IMR-90 (cell line): ENCODE data around the gene FAM89B. TPM values are rescaled to one million over a fixed set of nuclear protein-coding genes. Genes with fewer than 3 reads are reported as not detected.

Experiments
- ATAC-seq: fragments of 200-7000 bp; cut with Tn5 transposase; 2 replicates; pipeline ENCODE4 v1.9.1; 2020; ENCODE audit warnings: low read depth, mild to moderate bottlenecking, moderate library complexity
- BruUV-seq: library from RNA; stranded (reverse); fragments of 400-500 nt; replicated peaks from 2 replicates; lab custom pipeline; 2021; lab: Mats Ljungman, UMichigan
- CTCF ChIA-PET: fragments of 300-600 bp; formaldehyde crosslinking; extraction: SDS; loops from one replicate; lab custom pipeline; 2021; ENCODE audit warnings: antibody characterized with exemption; lab: Yijun Ruan, JAX
- POLR2A ChIA-PET: fragments of 300-600 bp; sonication (Branson Sonifier 250); formaldehyde crosslinking; loops from one replicate; lab custom pipeline; 2022; ENCODE audit warnings: antibody characterized with exemption; ENCODE audit not compliant: unreplicated experiment; lab: Charles Lee
- DNase-seq: peaks from one replicate; pipeline ENCODE4 v3.0.0; 2013
- H2AFZ ChIP-seq: replicated peaks from 2 replicates; pipeline ENCODE3; 2013; ENCODE audit warnings: low read length, mild to moderate bottlenecking; ENCODE audit not compliant: poor library complexity
- H2AK5ac ChIP-seq: 2 replicates; pipeline ENCODE4 v1.6.1; 2013; ENCODE audit warnings: low read depth, low read length, inconsistent platforms
- H2AK9ac ChIP-seq: replicated peaks from 2 replicates; pipeline ENCODE3; 2013; ENCODE audit warnings: mild to moderate bottlenecking, low read depth, low read length, moderate library complexity; ENCODE audit not compliant: poor library complexity
- H2BK120ac ChIP-seq: 2 replicates; pipeline ENCODE4 v1.6.1; 2013; ENCODE audit warnings: low read depth, low read length, inconsistent platforms
- H2BK15ac ChIP-seq: 3 replicates; pipeline ENCODE4 v1.6.1; 2013; ENCODE audit warnings: low read depth, low read length, inconsistent platforms
- H2BK20ac ChIP-seq: 2 replicates; pipeline ENCODE4 v1.6.1; 2013; ENCODE audit warnings: low read depth, mild to moderate bottlenecking, inconsistent platforms, low read length, moderate library complexity
- H2BK5ac ChIP-seq: 2 replicates; pipeline ENCODE4 v1.6.1; 2013; ENCODE audit warnings: mild to moderate bottlenecking, low read depth, low read length, inconsistent platforms; ENCODE audit not compliant: poor library complexity, severe bottlenecking
- H3K14ac ChIP-seq: replicated peaks from 2 replicates; pipeline ENCODE4 v1.6.1; 2013; ENCODE audit warnings: low read depth, low read length, inconsistent platforms
- H3K18ac ChIP-seq: 2 replicates; pipeline ENCODE4 v1.6.1; 2013; ENCODE audit warnings: low read depth, low read length, control low read depth
- H3K23ac ChIP-seq: 2 replicates; pipeline ENCODE4 v1.6.1; 2013; ENCODE audit warnings: low read depth, low read length, inconsistent platforms
- H3K27ac ChIP-seq: 2 replicates; pipeline ENCODE4 v1.5.1; 2013; ENCODE audit warnings: mild to moderate bottlenecking, control low read depth, low read length; ENCODE audit not compliant: insufficient read depth
- H3K27me3 ChIP-seq: 2 replicates; pipeline ENCODE4 v1.6.1; 2013; ENCODE audit warnings: low read length; ENCODE audit not compliant: control insufficient read depth, insufficient read depth
- H3K36me3 ChIP-seq: 2 replicates; pipeline ENCODE4 v1.6.1; 2013; ENCODE audit warnings: low read length, mixed read lengths; ENCODE audit not compliant: control insufficient read depth, insufficient read depth
- H3K4ac ChIP-seq: 2 replicates; pipeline ENCODE4 v1.6.1; 2013; ENCODE audit warnings: low read depth, low read length, inconsistent platforms
- H3K4me1 ChIP-seq: 2 replicates; pipeline ENCODE4 v1.6.1; 2013; ENCODE audit warnings: low read length, mixed read lengths; ENCODE audit not compliant: control insufficient read depth, insufficient read depth
- H3K4me2 ChIP-seq: 2 replicates; pipeline ENCODE4 v1.6.1; 2013; ENCODE audit warnings: low read depth, mild to moderate bottlenecking, control low read depth, low read length, moderate library complexity
- H3K4me3 ChIP-seq: 2 replicates; pipeline ENCODE4 v1.5.1; 2013; ENCODE audit warnings: low read depth, mild to moderate bottlenecking, control low read depth, low read length, moderate library complexity; ENCODE audit not compliant: insufficient read depth
- H3K56ac ChIP-seq: 2 replicates; pipeline ENCODE4 v1.6.1; 2013; ENCODE audit warnings: low read length, inconsistent platforms; ENCODE audit not compliant: insufficient read depth; ENCODE audit errors: extremely low read depth
- H3K79me1 ChIP-seq, 2 experiments: 2 replicates each; pipeline ENCODE4 v1.6.1; 2013; ENCODE audit warnings: low read length in 2 of 2, inconsistent platforms in 1 of 2, low read depth in 1 of 2
- H3K9ac ChIP-seq: 2 replicates; pipeline ENCODE4 v1.6.1; 2013; ENCODE audit warnings: low read depth, low read length, control low read depth
- H3K9me1 ChIP-seq: 2 replicates; pipeline ENCODE4 v1.6.1; 2013; ENCODE audit warnings: low read length, inconsistent platforms; ENCODE audit not compliant: insufficient read depth
- H3K9me3 ChIP-seq: 2 replicates; pipeline ENCODE4 v1.6.1; 2013; ENCODE audit warnings: low read length; ENCODE audit not compliant: control insufficient read depth, insufficient read depth
- H4K20me1 ChIP-seq: 2 replicates; pipeline ENCODE4 v1.6.1; 2013; ENCODE audit warnings: low read length, inconsistent platforms; ENCODE audit not compliant: insufficient read depth
- H4K5ac ChIP-seq: 2 replicates; pipeline ENCODE4 v1.6.1; 2013; ENCODE audit warnings: mild to moderate bottlenecking, low read depth, low read length, control low read depth
- H4K8ac ChIP-seq, 2 experiments: 2 replicates each; pipeline ENCODE4 v1.6.1; 2013; ENCODE audit warnings: low read depth in 2 of 2, low read length in 2 of 2, control low read depth in 1 of 2, inconsistent platforms in 1 of 2
- H4K91ac ChIP-seq: 2 replicates; pipeline ENCODE4 v1.6.1; 2013; ENCODE audit warnings: low read depth, low read length, inconsistent platforms; ENCODE audit not compliant: insufficient read depth
- MXI1 ChIP-seq: IDR thresholded peaks from 2 replicates; pipeline ENCODE4 v1.6.1; 2012; ENCODE audit warnings: low read depth, mild to moderate bottlenecking, low read length, moderate library complexity, borderline replicate concordance
- RFX5 ChIP-seq: IDR thresholded peaks from 2 replicates; pipeline ENCODE4 v1.8.0; 2012; ENCODE audit warnings: low read depth, mild to moderate bottlenecking, low read length, moderate library complexity
- WGBS, 2 experiments: methylation state at CpG; one replicate each; pipeline versions ENCODE4 v1.1.5 to v1.1.7; 2013; ENCODE audit warnings: missing lambda C conversion rate in 2 of 2; ENCODE audit not compliant: insufficient read length in 1 of 2; ENCODE audit errors: extremely low coverage in 2 of 2; 5-methylcytosine and 5-hydroxymethylcytosine counted together
- dilution Hi-C: fragments of 300-500 bp; cut with HindIII; formaldehyde crosslinking; loops from one replicate; pipeline ENCODE4 v1.14.3; 2018; ENCODE audit warnings: low sequenced_read_pairs; ENCODE audit not compliant: unreplicated experiment
- in situ Hi-C: fragments of 300-500 bp; cut with MboI; formaldehyde crosslinking; loops from 3 replicates; pipeline ENCODE4 v1.14.3; 2019; ENCODE audit warnings: low sequenced_read_pairs, inconsistent platforms, mixed read lengths
- intact Hi-C: fragments of 100-400 bp; cut with micrococcal nuclease; formaldehyde crosslinking; loops from 2 replicates; pipeline ENCODE4 v1.10.0; 2022
- polyA plus RNA-seq, 3 experiments: library from polyadenylated mRNA; depleted of rRNA; stranded (reverse); fragments of >200 nt; gene quantifications; 2 replicates each; pipeline ENCODE4 v1.2.3, GENCODE V29; 2012; ENCODE audit warnings: low replicate concordance in 1 of 3
- total RNA-seq: library from RNA; depleted of rRNA; stranded (reverse); fragments of >200 nt; gene quantifications from 2 replicates; pipeline ENCODE4 v1.2.3, GENCODE V29; 2012

Gene FAM89B
- total and polyA plus RNA-seq, 2 of the 4 experiments (the other 2 are of a cell fraction): 12.0 to 65.5 TPM

GRCh38 chr11:65595131-65595530 lies 22.8 kb downstream of the FAM89B start:
- no CpG with 5 or more reads among the region's 3 CpGs for WGBS, 2 experiments
- no peaks in the 10 kb centered on the region for H3K4me1 ChIP-seq
- BruUV-seq: no TSS peak
- no peak overlapping the region for H3K23ac ChIP-seq
- ATAC-seq (no peak), DNase-seq (no peak)
- H3K4me3 ChIP-seq: no peak overlapping the region
- TF ChIP-seq MXI1 (no peak), RFX5 (no peak)
- no peak overlapping the region for H4K5ac ChIP-seq
- POLR2A ChIA-PET: no interaction called here
- H4K20me1 ChIP-seq: peaks cover 5% of the 10 kb centered on the region
- no peaks in the 10 kb centered on the region for H3K9me1 ChIP-seq
- H2BK15ac ChIP-seq: no peak overlapping the region
- H2BK120ac ChIP-seq: no peak overlapping the region
- H3K27ac ChIP-seq: no peak overlapping the region
- H3K56ac ChIP-seq: no peak overlapping the region
- H3K14ac ChIP-seq: no peak overlapping the region
- H3K9ac ChIP-seq: no peak overlapping the region
- H2AK5ac ChIP-seq: no peak overlapping the region
- H4K91ac ChIP-seq: no peak overlapping the region
- 0 out of 4 replicates have a peak, but pooled peaks cover 0 to under 1% of the 10 kb centered on the region in 2 experiments for H3K79me1 ChIP-seq
- intact Hi-C loops (no loop called here), in situ Hi-C loops (no loop called here), dilution Hi-C loops (no loop called here)
- H2AK9ac ChIP-seq: peak overlapping the region; percentile 72
- no peak overlapping the region for H3K18ac ChIP-seq
- CTCF ChIA-PET: no interaction called here
- H3K36me3 ChIP-seq: peaks cover 31% of the 10 kb centered on the region
- no peaks in the 10 kb centered on the region for H3K27me3 ChIP-seq
- H3K4ac ChIP-seq: no peak overlapping the region
- H2AFZ ChIP-seq: peak overlapping the region; percentile 58
- H3K4me2 ChIP-seq: no peak overlapping the region
- H2BK5ac ChIP-seq: no peak overlapping the region
- no peaks in the 10 kb centered on the region for H3K9me3 ChIP-seq
- no peak overlapping the region for H2BK20ac ChIP-seq
- H4K8ac ChIP-seq: no peak overlapping the region
